ENCODE results near the gene DOCK4. TPM values are rescaled to one million over a fixed set of nuclear protein-coding genes. Genes with fewer than 3 reads are reported as not detected.

DOCK4 gene
- total and polyA plus RNA-seq, 5 donors from 2014 or later: 0.44 TPM; not detected in 4

GRCh38 chr7:112204499-112205342 lies 1.5 kb downstream of the DOCK4 start:
- peaks cover 10 to 45% (median 21%) of the 10 kb centered on the region in 4 donors for H3K4me1 Mint-ChIP-seq
- peak overlapping the region; percentile 91 to 98 (median 94) for H3K4me3 Mint-ChIP-seq
- H3K27me3 ChIP-seq (ENCODE audit: control insufficient read depth, insufficient read depth, low read length): peaks cover 44% of the 10 kb centered on the region
- peaks cover 0 to 4% of the 10 kb centered on the region in 2 experiments for H3K9me3 ChIP-seq (ENCODE audit: control insufficient read depth in 2 of 2, low read length in 2 of 2)
- ATAC-seq (ENCODE audit: low read depth in 2 of 2): no peak
- peak overlapping the region; percentile 76 for H3K4me3 ChIP-seq (ENCODE audit: low read depth, low read length)
- no peak overlapping the region for H3K27ac ChIP-seq (ENCODE audit: insufficient read depth, low read length, poor library complexity, severe bottlenecking)
- peaks cover 31% of the 10 kb centered on the region for H3K4me1 ChIP-seq (ENCODE audit: control insufficient read depth, insufficient read depth, low read length, poor library complexity, severe bottlenecking)
- H3K36me3 Mint-ChIP-seq: no peaks in the 10 kb centered on the region
- H3K9me3 Mint-ChIP-seq: no peaks in the 10 kb centered on the region
- H3K27ac Mint-ChIP-seq: peak overlapping the region in 1 of 3 donors; percentile 96
- no peaks in the 10 kb centered on the region for H3K36me3 ChIP-seq (ENCODE audit: control insufficient read depth, insufficient read depth, low read length)
- peaks cover 44% of the 10 kb centered on the region for H3K27me3 Mint-ChIP-seq
- peak in 2 of 3 donors; percentile 20 to 22 for DNase-seq

GRCh38 chr7:112203365-112203739 lies 2.8 kb downstream of the DOCK4 start:
- Histone ChIP-seq H3K4me3 (ENCODE audit: low read depth, low read length) (no peak overlapping the region), H3K27ac (ENCODE audit: insufficient read depth, low read length, poor library complexity, severe bottlenecking) (no peak overlapping the region), H3K4me1 (ENCODE audit: control insufficient read depth, insufficient read depth, low read length, poor library complexity, severe bottlenecking) (peaks cover 31% of the 10 kb centered on the region), H3K36me3 (ENCODE audit: control insufficient read depth, insufficient read depth, low read length) (no peaks in the 10 kb centered on the region), H3K27me3 (ENCODE audit: control insufficient read depth, insufficient read depth, low read length) (peaks cover 50% of the 10 kb centered on the region), H3K9me3 (ENCODE audit: control insufficient read depth in 2 of 2, low read length in 2 of 2) (peaks cover 0 to 4% of the 10 kb centered on the region in 2 experiments)
- Mint-ChIP-seq H3K4me1 (peaks cover 10 to 40% (median 21%) of the 10 kb centered on the region in 4 donors), H3K27ac (peak overlapping the region in 1 of 3 donors; percentile 68), H3K9me3 (peaks cover 0 to 2% (median 0%) of the 10 kb centered on the region in 7 donors), H3K4me3 (peak overlapping the region in 2 of 4 donors; percentile 39 to 91), H3K27me3 (peaks cover 57% of the 10 kb centered on the region), H3K36me3 (no peaks in the 10 kb centered on the region)
- DNase-seq: no peak
- ATAC-seq (ENCODE audit: low read depth in 2 of 2): no peak

- peak overlapping the region in 1 of 3 donors; percentile 48 for H3K27ac Mint-ChIP-seq
- Histone ChIP-seq H3K27me3 (ENCODE audit: control insufficient read depth, insufficient read depth, low read length) (peaks cover 52% of the 10 kb centered on the region), H3K9me3 (ENCODE audit: control insufficient read depth in 2 of 2, low read length in 2 of 2) (peaks cover 0 to 4% of the 10 kb centered on the region in 2 experiments), H3K36me3 (ENCODE audit: control insufficient read depth, insufficient read depth, low read length) (no peaks in the 10 kb centered on the region), H3K27ac (ENCODE audit: insufficient read depth, low read length, poor library complexity, severe bottlenecking) (no peak overlapping the region), H3K4me1 (ENCODE audit: control insufficient read depth, insufficient read depth, low read length, poor library complexity, severe bottlenecking) (peaks cover 31% of the 10 kb centered on the region), H3K4me3 (ENCODE audit: low read depth, low read length) (no peak overlapping the region)
- peak overlapping the region in 1 of 4 donors; percentile 3 for H3K4me3 Mint-ChIP-seq
- H3K27me3 Mint-ChIP-seq: peaks cover 62% of the 10 kb centered on the region
- peaks cover 10 to 37% (median 20%) of the 10 kb centered on the region in 4 donors for H3K4me1 Mint-ChIP-seq
- H3K36me3 Mint-ChIP-seq: no peaks in the 10 kb centered on the region
- ATAC-seq (ENCODE audit: low read depth in 2 of 2) (no peak), DNase-seq (peak in 2 of 3 donors; percentile 7 to 30)
- peaks cover 0 to 3% (median 0%) of the 10 kb centered on the region in 7 donors for H3K9me3 Mint-ChIP-seq
Observed at GRCh38 chr7:112202816-112203215, 3.4 kb downstream of the DOCK4 start.

DNA sequence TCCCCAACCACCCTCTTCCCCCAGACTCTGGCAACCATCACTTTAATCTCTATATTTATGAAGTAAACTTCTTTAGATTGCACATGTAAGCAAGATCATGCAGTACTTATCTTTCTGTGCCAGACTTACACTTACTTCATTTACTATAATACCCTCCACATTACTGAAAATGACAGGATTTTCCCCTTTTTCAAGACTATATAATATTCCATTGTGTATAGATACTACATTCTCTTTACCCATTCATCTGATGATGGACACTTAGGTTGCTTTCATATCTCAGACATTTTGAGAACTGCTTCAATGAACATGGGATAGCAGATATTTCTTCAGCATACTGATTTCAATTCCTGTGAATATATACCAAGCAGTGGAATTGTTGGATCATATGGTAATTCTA lies 4.4 kb downstream of the DOCK4 start:
- H3K4me3 Mint-ChIP-seq: no peak overlapping the region
- H3K9me3 Mint-ChIP-seq: peaks cover 0 to 3% (median 0%) of the 10 kb centered on the region in 7 donors
- Histone ChIP-seq H3K4me3 (ENCODE audit: low read depth, low read length) (no peak overlapping the region), H3K9me3 (ENCODE audit: control insufficient read depth in 2 of 2, low read length in 2 of 2) (peaks cover 0 to 4% of the 10 kb centered on the region in 2 experiments), H3K36me3 (ENCODE audit: control insufficient read depth, insufficient read depth, low read length) (no peaks in the 10 kb centered on the region), H3K27me3 (ENCODE audit: control insufficient read depth, insufficient read depth, low read length) (peaks cover 58% of the 10 kb centered on the region), H3K27ac (ENCODE audit: insufficient read depth, low read length, poor library complexity, severe bottlenecking) (no peak overlapping the region), H3K4me1 (ENCODE audit: control insufficient read depth, insufficient read depth, low read length, poor library complexity, severe bottlenecking) (peaks cover 23% of the 10 kb centered on the region)
- H3K4me1 Mint-ChIP-seq: peaks cover 10 to 27% (median 15%) of the 10 kb centered on the region in 4 donors
- H3K27me3 Mint-ChIP-seq: peaks cover 72% of the 10 kb centered on the region
- DNase-seq (no peak), ATAC-seq (ENCODE audit: low read depth in 2 of 2) (no peak)
- H3K27ac Mint-ChIP-seq: no peak overlapping the region
- H3K36me3 Mint-ChIP-seq: no peaks in the 10 kb centered on the region

DNA sequence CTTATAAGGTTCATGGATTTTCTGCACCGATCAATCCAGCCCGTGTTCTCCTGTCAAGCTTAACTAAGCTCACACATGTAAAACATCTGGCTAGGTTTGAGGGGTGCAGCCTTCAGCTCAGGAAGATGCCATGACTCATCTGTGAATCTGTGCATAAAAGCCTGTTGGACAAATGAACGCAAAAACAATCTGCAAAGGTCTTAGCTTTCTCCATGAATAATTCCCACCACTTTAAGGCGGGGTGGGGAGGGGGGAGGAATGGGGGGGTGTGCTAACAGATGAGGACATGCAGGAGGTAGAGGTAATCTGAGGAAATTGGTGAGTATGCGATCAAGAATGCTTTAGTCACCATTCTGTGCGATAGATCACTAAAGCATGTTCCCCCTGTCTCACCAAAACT lies 4.8 kb downstream of the DOCK4 start:
- H3K9me3 ChIP-seq (ENCODE audit: control insufficient read depth in 2 of 2, low read length in 2 of 2): peaks cover 0 to 4% of the 10 kb centered on the region in 2 experiments
- H3K27me3 Mint-ChIP-seq: peaks cover 76% of the 10 kb centered on the region
- peaks cover 20% of the 10 kb centered on the region for H3K4me1 ChIP-seq (ENCODE audit: control insufficient read depth, insufficient read depth, low read length, poor library complexity, severe bottlenecking)
- peaks cover 0 to 3% (median 0%) of the 10 kb centered on the region in 7 donors for H3K9me3 Mint-ChIP-seq
- H3K4me3 ChIP-seq (ENCODE audit: low read depth, low read length): no peak overlapping the region
- peaks cover 10 to 23% (median 15%) of the 10 kb centered on the region in 4 donors for H3K4me1 Mint-ChIP-seq
- no peaks in the 10 kb centered on the region for H3K36me3 ChIP-seq (ENCODE audit: control insufficient read depth, insufficient read depth, low read length)
- DNase-seq (no peak), ATAC-seq (ENCODE audit: low read depth in 2 of 2) (no peak)
- no peak overlapping the region for H3K27ac ChIP-seq (ENCODE audit: insufficient read depth, low read length, poor library complexity, severe bottlenecking)
- peaks cover 62% of the 10 kb centered on the region for H3K27me3 ChIP-seq (ENCODE audit: control insufficient read depth, insufficient read depth, low read length)
- H3K36me3 Mint-ChIP-seq: no peaks in the 10 kb centered on the region
- no peak overlapping the region for H3K27ac Mint-ChIP-seq
- no peak overlapping the region for H3K4me3 Mint-ChIP-seq

GRCh38 chr7:112199672-112200071 lies 6.5 kb downstream of the DOCK4 start:
- H3K9me3 ChIP-seq (ENCODE audit: control insufficient read depth in 2 of 2, low read length in 2 of 2): peaks cover 0 to 4% of the 10 kb centered on the region in 2 experiments
- no peak for ATAC-seq (ENCODE audit: low read depth in 2 of 2)
- Mint-ChIP-seq H3K27me3 (peaks cover 80% of the 10 kb centered on the region), H3K4me3 (no peak overlapping the region), H3K9me3 (peaks cover 0 to 3% (median 0%) of the 10 kb centered on the region in 7 donors), H3K4me1 (peaks cover 6 to 12% (median 11%) of the 10 kb centered on the region in 4 donors), H3K36me3 (no peaks in the 10 kb centered on the region), H3K27ac (no peak overlapping the region)
- DNase-seq: no peak
- H3K27ac ChIP-seq (ENCODE audit: insufficient read depth, low read length, poor library complexity, severe bottlenecking): no peak overlapping the region
- H3K36me3 ChIP-seq (ENCODE audit: control insufficient read depth, insufficient read depth, low read length): no peaks in the 10 kb centered on the region
- peaks cover 63% of the 10 kb centered on the region for H3K27me3 ChIP-seq (ENCODE audit: control insufficient read depth, insufficient read depth, low read length)
- no peak overlapping the region for H3K4me3 ChIP-seq (ENCODE audit: low read depth, low read length)
- H3K4me1 ChIP-seq (ENCODE audit: control insufficient read depth, insufficient read depth, low read length, poor library complexity, severe bottlenecking): peaks cover 7% of the 10 kb centered on the region

DNA sequence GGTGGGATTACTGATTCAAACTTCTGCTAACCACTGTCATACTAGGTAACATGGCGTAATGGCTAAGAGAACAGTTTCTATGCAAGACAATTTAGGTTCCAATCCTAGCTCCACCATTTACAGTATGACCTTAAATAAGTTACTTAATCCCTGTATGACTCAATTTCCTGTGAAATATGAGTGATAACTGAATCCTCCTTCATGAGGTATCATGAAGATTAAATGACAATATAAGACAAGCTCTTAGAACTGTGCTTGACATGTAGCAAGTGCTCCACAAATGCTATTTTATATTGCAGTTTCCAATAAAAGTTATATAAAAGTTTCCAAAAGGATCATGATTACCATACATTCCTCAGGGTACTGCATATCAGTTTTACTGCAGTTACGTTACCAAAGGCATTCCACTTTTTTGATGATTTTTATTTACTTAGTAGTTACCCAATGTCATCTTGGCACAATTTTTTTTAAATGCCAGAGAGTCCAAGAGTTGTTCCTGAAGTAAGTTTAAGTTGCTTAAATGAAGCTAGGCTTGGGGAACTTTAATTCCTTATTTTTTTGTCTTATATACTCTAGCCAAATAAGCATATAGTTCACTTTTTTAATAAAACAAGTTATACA lies 7.1 kb downstream of the DOCK4 start:
- Histone ChIP-seq H3K36me3 (ENCODE audit: control insufficient read depth, insufficient read depth, low read length) (no peaks in the 10 kb centered on the region), H3K4me3 (ENCODE audit: low read depth, low read length) (no peak overlapping the region), H3K9me3 (ENCODE audit: control insufficient read depth in 2 of 2, low read length in 2 of 2) (peaks cover 0 to 4% of the 10 kb centered on the region in 2 experiments), H3K4me1 (ENCODE audit: control insufficient read depth, insufficient read depth, low read length, poor library complexity, severe bottlenecking) (peaks cover 4% of the 10 kb centered on the region), H3K27ac (ENCODE audit: insufficient read depth, low read length, poor library complexity, severe bottlenecking) (no peak overlapping the region), H3K27me3 (ENCODE audit: control insufficient read depth, insufficient read depth, low read length) (peaks cover 58% of the 10 kb centered on the region)
- Mint-ChIP-seq H3K9me3 (peaks cover 0 to 3% (median 0%) of the 10 kb centered on the region in 7 donors), H3K4me1 (peaks cover 4 to 9% (median 5%) of the 10 kb centered on the region in 4 donors), H3K4me3 (no peak overlapping the region), H3K27ac (no peak overlapping the region), H3K27me3 (peaks cover 80% of the 10 kb centered on the region), H3K36me3 (no peaks in the 10 kb centered on the region)
- ATAC-seq (ENCODE audit: low read depth in 2 of 2): no peak
- DNase-seq: peak in 1 of 3 donors; percentile 9
